GM19035 (cell line): ENCODE measurements around the gene TCFL5.

ENCODE experiments used
- ATAC-seq: cut with Tn5 transposase; IDR thresholded peaks from one replicate; pipeline ENCODE4 v1.9.1; 2021; ENCODE audit not compliant: unreplicated experiment

TCFL5 gene

DNA sequence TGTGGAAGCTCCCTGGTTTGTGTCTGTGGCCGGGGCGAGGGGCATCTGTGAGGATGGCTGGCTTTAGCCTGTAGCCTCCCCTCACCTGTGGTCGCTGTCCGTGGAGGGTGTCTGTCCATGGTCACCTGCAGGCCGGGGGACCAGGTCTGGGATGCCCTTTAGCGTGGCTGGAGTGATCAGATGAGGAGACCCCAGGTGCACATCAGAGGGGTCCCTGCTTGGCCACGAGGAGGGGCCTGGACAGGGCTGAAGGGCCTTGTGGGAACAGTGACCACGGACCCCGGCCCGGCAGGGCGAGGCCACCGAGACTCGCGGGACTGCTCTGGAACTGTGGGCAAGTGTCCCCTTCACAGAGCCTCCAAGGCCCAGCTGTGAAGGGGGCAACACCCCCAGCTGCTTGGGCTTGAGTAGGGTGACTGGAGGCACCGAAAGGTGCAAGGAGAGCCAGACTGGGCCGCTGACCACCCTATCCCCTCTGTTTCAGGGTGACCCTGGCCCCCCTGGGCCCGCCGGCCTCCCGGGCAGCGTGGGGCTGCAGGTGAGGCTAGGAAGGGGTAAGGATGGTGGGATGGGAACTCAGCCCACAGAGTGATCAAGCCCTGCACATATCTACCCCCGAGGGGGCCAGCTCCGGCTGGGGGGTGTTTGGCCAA is 36.2 kb downstream of the TCFL5 start:
- no peak for ATAC-seq

DNA sequence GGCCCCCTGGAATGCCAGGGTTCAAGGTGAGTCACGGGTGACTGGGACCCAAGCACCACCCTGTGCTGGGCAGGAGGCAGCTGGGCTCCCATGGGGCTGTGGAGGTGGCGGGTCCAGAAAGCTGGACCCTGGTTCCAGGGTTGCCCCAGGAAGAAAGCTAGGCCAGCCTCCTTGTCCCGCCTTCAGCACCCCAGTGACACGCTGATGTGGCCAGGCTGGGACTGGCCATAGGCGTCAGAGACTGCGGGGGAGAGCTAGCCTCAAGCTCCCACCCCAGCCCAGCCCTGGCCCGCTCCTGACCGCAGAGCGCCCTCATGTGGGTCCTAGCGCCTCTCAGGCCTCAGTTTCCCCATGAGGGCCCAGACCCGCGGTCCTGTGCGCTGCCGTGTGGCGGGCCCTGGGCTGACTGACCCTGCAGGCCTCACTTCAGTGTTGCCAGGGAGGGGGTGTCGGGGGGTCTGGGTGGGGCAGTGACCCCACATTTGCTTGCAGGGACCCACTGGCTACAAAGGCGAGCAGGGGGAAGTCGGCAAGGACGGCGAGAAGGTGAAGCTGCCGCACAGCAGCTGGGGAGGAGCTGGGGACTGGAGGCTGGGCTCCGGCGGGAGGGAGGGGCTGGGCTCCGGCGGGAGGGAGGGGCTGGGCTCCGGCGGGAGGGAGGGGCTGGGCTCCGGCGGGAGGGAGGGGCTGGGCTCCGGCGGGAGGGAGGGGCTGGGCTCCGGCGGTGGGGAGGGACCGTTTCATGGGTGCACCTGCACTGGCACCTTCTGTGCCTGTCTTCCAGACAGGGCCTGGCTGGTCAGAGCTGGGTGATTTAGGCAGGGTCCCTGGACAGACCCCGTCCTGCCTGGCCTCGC is 36.9 kb downstream of the TCFL5 start:
- no peak for ATAC-seq

DNA sequence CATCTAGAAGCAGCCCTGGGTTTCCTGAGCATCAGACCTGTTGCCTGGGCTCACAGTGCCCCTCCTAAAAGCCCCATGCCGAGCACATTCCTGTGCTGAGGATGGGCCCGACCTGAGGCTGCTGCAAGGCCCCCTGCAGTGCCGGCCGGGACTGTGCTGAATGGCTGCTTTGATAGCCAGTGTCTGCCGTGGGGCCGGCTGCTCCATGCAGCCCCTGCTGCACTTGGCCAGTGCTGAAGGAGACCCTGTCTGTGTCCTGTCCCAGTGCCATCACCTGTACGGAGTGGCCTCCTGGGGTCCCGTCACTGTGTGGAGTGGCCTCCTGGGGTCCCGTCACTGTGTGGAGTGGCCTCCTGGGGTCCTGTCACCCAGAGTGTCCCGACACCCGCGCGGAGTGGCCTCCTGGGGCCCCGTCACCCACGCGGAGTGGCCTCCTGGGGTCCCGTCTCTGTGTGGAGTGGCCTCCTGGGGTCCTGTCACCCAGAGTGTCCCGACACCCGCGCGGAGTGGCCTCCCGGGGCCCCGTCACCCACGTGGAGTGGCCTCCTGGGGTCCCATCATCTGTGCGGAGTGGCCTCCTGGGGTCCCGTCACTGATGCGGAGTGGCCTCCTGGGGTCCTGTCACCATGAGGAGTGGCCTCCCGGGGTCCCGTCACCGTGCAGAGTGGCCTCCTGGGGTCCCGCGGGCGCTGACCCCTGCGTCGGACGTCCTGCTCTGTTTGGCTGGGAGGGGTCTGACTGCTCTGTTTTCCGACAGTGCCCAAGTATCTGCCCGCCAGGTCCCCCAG is 37.7 kb downstream of the TCFL5 start:
- no peak for ATAC-seq

DNA sequence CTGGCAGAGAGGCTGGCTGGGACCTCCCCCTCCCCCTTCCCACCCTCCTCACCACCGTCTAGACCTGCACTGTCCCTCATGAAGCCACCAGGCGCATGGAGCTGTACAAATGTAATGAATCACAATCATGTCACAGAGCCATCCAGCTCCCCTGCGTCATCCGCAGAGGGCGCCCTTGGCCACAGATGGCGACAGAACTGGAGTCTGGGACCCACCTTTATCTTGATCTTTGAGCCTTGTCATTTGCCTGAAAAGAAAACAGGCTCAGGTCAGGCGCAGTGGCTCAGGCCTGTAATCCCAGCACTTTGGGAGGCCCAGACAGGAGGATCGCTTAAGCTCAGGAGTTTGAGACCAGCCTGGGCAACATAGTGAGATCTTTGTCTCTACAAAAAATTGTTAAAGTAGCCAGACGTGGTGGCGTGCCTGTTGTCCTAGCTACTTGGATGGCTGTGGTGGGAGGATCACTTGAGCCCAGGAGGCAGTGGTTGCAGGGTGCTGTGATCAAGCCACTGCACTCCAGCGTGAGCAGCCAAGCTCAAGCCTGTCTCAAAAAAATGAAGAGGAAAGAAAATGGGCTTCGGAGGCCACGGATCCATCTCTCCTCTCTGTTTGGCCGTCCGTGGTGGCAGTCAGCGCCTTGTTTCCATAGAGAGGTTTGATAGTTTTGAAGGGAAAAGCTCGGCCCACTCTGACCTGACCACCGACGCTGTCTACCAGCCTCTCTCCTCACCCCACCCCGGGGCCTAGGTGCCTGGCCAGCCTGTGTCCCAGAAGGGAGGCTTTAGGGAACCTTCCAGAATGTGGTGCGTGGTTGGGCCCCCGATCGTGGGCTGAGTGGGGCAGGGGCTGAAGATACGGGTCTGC is 38.6 kb downstream of the TCFL5 start:
- no peak for ATAC-seq

DNA sequence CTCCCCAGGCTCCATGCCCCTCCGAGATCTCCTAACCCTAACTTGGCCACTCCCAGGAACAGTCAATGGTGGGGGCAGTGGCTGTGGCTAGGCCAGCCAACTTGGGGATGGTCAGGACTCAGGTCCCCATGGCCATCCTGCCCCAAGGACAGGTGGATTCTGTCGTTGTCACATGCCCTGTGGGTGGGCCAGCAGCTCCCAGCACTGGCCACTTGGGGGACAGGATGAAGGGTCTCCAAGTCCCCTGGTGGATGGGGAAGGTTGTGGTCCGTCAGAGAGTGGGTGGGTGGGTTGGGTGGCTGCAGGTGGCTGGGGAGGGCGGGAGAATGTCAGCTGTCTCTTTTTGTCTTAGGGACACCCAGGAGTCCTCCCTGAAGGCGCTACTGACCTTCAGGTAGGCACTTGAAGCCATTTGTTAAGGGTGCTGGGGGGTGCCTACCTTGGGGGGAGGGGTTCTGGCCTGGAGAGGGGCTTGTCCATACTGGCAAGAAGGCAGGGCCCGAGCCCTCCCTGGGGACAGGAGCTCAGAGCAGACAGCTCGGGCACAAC is 39.3 kb downstream of the TCFL5 start:
- ATAC-seq = no peak

DNA sequence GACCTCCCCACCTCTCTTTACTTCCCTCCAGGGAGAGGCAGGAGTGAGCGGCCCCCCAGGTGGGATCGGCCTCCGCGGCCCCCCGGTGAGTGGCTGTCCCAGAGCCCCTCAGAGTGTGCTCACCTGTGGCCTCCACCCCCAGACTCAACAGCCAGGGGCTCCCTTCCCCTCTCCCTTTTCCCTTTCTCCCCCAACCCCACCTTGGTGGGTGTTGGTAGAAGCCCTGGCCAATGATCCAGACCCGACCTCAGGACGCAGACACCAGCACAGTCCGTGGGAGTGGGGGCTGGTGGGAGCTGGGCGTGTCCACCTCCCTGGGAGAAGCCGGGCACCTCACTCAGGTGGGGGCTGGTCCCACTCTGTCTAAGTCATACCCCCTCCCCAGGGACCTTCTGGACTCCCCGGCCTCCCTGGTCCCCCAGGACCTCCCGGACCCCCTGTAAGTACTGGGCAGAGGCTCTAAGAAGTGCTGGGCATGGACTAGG is 39.9 kb downstream of the TCFL5 start:
- no peak for ATAC-seq

DNA sequence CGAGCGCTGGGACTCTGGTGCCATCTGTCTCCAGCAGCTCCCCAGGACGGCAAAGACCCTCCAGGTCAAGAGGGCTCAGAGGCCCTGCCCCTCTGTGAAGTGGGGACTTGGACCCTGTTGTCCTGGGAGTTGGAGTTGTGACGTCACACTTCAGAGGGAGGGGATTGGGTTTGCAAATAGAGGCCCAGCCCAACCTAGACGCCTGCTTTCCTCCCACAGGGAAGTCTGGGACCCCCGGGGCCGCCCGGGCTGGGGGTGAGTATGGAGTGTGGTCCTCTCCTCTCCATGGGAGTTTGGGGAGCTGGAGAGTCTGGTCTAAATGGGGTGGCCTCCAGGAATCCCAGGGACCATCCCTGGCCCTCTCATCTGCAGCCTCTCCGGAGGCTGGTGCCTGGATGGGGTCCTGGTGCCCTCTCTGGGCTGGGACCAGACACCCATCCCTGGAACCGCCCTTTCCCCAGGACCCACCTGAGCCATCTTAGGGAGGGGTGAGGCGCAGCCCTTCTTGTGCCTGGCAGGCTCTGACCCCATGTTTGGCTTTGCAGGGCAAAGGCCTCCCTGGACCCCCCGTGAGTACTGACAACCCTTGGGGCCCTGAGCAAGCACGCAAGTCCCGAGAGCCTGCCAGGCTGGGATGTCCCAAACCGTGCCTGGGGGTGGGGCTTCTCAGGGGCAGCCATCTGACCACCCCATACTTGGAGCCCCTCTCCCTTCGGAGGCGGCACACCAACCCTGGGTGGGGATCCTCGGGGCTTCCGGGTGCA is 40.5 kb downstream of the TCFL5 start:
- ATAC-seq = no peak

DNA sequence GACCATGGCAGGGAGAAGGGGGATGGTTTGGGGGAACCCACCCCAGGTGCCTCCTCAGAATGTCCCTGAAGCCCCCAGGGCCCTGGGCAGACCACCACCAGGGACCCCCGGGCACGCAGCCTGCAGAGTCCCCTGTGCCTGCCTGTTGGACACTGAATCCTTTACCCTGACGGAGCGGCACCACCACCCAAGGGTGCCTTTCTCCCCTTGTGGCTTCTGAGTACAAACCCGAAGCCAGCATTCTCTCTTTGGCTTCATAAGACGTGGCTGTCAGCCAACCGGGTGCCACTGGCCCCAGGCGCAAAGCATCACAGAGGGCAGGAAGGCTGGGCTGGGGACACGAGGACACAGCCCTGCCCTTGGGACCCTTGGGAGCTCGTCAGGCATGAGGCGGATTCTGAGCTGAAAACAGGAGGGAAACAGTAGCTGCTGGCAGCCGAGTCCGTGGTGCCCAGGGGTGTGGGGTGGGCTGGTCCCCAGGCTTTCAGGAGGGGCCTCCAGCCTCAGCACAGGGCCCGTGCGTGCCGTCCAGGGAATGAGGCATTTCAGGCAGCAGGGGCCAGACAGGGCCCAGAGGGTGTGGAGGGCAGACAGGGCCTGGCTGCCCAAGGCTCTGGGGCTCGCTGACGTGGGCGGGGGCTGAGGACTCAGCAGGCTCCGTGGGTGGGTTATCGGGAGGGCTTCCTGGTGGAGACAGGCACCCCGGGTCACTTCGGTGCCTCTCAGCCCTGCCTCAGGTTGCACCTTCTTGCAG is 41.2 kb downstream of the TCFL5 start:
- ATAC-seq = no peak

DNA sequence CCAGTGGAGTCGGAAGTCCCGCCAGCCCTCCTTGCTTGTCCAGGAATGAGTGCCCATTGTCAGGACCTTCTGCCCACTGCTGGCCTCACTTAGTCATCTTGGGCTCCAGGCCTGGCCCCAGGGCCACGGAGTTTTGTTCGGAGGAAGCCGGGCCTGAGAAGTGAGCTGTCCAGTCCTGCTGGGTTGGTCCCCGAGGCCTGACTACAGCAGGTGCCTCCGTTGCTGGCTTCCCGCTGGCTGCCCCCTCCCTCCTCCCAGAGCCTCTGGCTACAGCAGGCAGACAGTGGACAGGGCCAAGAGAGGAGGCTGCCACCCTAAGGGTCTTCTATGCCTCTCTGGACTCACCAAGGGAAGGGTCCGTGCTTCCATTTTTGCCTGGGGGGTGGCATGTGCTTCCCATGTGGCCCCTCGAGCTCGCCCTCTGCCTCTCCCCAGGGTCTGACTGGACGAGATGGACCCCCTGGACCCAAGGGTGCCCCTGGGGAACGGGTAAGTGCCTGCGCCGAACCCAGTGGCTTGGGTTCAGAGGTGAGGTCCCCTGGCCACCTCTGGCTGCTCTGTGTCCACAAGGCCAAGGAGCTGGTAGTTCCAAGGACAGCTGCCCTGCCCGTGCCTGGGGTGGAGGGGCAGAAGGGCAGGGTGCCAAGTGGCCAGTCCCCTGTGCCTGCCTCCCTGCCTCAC is 42.0 kb downstream of the TCFL5 start:
- no peak for ATAC-seq

DNA sequence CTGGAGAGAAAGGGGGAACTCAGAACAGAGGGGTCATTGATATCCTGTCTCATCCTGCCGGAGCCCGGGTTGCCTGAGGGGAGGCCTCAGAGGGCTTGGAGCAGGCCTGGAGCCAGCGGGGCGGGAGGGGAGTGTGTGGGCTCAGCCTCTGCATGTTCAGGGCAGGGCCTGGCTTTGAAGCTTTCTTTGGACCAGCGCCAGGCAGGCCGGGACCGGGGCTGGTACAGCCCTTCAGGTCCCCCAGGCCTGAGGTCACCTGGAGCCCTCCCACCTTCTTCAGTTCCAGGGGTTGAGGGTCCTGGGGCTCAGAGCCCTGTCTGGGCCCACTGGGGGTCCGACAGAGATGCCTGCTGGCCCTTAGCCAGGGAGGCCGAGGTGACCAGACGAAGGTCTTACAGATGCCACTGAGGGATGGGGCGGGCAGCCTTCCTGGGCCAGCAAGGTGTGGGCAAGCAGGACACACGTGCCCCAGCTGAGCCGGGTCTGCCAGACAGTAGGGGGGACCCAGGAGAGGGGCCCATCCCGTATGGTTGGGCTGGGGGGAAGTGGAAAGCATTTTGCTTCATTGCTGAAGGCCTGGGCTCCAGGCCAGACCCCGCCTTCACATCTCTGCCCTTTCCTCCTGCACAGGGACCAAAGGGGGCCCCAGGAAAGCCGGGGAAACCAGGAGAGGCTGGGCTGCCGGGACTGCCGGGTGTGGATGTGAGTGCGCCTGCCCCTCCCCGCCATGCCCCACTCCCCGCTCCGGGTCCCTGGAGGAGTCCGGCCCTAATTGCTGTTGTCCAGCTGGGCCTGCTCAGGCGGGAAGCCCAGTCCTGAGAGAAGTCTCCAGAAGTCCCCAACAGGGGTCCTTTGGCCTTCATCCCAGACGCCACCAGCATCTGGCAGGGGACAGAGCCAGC is 42.8 kb downstream of the TCFL5 start:
- no peak for ATAC-seq

DNA sequence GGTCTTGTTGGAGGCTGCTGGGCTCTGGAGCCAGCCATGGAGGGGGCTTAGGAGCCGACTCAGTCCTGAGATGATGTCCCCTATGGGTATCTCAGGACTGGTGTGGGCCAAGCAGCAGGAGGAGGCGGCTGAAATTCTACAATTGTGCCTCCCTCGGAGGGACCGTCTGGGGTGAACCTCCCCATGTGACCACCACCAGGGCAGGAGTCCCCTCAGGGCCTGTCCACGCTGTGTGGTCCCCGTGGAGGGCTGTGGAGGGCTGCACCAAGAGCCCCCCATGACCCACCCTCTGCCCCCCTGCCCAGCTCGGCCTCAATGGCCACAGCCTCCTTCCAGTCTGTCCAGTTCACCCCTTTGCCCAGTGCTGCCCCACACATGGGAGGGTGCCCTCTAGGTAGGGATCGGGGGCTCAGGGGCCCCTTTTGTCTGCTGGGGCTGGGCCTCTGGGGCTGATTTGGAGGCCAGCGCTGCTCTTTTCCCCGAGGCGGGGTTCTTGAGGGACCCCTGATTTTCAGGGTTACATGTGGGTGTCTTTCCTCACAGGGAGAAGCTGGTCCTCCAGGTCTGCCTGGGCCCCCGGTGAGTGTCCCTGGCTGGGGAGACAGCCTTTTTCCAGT is 43.5 kb downstream of the TCFL5 start:
- ATAC-seq = no peak

DNA sequence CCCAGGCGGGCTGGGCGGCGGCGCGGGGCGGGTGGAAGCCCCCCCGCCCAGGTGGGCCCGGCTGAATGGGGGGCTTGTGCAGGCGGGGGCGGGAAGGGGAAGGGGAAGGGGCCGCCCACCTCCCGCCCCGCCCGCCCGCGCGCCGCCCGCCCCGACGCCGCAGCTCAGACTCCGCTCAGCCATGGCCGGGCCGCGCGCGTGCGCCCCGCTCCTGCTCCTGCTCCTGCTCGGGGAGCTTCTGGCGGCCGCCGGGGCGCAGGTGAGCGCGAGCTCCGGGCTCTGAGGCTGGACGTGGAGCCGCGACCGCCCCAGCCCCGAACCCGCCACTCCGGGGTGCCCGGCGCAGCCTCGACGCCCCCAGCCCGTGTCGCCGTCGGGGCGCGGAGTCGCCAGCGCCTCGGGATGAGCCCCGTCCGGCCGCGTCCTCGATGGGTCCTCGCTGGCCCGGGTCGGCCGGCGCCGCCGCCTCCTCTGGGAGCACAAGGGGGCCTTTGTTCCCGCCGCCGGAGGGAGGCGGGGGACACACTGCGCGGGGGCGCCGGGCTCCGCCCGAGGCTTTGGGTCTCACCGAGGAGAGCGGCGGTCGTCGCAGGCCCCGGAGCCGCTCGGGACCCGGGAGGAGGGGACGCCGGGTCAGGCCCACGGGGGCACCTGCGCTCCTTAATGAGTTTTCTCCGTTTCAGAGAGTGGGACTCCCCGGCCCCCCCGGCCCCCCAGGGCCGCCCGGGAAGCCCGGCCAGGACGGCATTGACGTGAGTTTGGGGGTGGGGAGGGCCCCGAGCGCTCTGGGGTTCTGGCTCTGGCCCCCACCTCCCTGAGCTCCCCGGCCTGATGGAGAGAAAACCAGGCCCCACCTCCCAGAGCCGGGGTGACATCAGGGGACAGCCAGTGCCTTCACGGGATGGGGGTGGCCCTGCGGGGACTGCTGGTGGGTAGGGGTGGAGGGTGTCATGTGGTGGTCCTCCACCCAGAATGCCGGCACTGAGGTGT is 44.4 kb downstream of the TCFL5 start, which contains the start of gene COL9A3:
COL9A3 (plus strand) TSS at position 167 of the 990 bp plus-strand sequence; CDS start at position 182, 15 bp downstream.
- ATAC-seq = no peak

DNA sequence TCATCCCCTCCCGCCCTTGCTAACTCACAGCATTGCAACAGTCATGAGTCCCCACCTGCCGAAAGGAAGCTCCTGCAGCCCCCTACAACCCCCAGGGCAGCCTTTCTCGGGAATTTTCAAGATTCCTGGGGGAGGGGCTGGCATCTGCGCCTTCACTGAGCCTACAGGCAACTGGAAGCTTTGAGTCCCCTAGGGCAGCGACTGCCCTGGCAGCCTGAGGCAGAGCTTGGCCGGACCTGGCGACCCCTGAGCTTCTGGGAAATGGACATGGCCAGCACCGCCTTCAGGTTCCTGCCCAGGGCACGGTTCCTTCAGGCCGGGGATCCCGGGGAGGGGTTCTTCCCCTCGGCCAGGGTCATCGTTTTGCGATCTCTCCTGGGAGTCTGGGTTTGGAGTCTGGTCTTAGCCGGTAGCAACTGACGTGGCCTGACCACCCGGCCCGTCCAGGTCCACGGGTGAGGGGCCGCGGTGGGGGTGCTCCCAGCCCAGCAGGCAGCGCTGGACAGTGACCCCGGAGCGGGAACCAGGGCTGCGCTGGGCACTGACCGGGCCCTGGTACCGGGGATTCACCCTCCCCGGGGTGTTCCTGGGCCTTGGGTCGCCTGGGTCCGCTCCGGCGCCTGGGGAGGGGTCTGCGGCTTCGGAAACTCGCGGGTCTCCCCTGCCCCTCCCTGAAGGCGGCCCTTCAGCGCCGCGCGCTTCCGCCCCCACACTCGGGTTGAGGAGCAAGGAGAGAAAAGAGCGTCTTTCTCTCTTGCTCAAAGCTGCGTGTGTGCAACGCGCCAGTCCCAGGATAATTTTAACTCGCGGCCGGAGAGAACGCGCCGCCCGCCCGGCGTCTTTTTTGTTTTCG is 45.4 kb downstream of the TCFL5 start:
- ATAC-seq = no peak
